Measurements from ENCODE around the gene ZNF48.

The ZNF48 gene

DNA sequence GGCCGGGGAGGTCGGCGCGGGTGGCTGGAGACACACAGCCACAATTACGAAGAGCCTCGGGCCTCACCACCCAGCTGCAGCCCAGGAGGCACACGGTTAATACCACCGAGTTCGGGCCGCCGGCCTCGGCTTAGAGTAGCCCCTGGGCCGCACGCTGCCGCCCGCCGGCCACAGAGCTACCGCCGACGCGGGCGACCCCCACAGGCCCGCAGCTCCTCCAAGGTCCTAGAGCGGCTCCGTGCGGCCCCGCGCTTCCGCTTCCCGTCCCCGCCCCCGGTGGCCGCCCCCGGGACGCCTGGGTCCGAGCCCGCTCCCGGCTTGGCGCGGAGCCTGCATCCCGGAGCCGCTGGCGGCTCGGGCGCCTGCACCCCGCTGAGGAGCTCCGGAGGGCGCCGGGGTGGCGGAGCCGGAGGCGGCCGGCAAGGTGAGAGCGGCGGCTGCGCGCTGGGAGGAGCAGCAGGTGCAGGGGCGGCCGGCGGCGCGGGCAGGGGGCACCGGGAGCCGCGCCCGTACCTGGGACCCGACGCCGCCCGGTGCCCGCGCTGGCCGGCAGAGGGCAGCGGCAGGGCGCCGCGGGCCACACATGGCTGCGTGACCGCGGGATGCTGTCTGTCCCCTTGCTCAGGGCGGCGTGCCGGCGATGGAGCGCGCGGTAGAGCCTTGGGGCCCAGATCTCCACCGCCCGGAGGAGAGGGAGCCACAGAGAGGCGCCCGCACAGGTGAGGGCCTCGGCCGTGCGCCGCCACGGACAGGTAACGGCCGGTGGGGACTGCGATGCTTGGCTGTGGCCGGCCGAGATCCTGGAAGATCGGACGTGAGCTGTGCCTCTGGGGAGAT lies at the start of gene ZNF48:
Gene ZNF48, plus strand, starts transcription at position 266 of the 837 bp plus-strand sequence. Its CDS starts 375 bp downstream, at position 641.
- DNase-seq: peak; percentile 77

DNA sequence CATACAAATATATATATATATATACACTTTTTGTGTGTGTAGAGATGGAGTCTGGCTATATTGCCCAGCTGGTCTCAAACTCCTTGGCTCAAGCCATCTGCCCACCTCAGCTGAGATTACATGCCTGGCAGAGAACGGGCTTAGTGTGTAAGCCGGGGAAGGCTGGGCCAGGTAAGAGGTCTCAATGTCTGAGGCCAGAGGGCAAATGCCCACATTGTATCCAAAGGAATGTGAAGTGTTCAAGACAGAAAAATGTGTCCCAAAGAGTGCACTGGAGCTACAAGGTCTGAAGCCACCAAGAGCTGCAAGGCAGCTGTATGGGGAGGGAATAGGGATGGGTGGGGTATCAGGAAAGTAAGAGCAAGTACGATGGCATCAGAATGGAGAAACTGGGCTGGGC lies 48.9 kb upstream of the ZNF48 start:
- DNase-seq: no peak

DNA sequence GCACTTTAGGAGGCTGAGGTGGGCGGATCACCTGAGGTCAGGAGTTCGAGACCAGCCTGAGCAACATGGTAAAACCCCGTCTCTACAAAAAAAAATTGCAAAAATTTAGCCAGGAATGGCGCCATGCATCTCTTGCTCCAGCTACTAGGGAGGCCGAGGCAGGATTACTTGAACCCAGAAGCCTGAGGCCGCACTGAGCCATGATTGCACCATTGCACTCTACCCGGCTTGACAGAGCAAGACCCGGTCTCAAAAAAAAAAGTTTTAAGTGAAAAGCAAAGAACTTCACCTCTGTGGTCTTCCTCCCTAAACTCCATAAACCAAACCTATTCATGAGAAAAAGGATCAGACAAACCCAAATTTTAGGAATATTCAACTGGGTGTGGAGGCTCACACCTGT lies 47.1 kb upstream of the ZNF48 start:
- DNase-seq: no peak

DNA sequence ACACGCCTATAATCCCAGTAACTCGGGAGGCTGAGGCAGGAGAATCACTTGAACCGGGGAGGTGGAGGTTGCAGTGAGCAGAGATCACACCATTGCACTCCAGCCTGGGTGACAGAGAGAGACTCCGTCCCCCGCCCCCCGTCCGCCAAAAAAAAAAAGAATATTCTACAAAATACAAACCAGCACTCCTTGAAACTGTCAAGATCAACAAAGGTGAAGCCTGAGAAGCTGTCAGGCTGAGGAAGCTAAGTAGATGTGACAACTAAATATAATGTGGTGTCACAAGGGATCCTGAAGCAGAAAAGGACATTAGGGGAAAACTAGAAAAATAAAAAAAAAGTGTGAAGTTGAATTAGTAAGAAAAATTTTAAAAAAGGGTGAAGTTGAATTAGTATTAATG lies 46.3 kb upstream of the ZNF48 start:
- no peak for DNase-seq

DNA sequence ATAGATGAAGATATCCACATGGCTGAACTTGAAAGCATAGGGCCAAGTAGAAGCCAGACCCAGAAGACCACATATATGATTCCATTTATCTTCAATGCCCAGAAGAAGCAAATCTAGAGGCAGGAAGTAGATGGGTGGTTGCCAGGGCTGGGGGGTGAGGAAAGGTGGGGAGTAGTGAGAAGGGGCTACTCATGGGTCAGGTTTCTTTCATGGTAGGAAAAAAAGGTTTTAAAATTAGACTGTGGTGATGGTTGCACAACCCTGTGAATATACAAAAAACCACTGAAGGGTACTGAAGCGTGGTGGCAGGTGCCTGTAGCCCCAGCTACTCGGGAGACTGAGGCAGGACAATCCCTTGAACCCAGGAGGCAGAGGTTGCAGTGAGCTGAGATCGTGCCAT lies 45.5 kb upstream of the ZNF48 start:
- DNase-seq: no peak

DNA sequence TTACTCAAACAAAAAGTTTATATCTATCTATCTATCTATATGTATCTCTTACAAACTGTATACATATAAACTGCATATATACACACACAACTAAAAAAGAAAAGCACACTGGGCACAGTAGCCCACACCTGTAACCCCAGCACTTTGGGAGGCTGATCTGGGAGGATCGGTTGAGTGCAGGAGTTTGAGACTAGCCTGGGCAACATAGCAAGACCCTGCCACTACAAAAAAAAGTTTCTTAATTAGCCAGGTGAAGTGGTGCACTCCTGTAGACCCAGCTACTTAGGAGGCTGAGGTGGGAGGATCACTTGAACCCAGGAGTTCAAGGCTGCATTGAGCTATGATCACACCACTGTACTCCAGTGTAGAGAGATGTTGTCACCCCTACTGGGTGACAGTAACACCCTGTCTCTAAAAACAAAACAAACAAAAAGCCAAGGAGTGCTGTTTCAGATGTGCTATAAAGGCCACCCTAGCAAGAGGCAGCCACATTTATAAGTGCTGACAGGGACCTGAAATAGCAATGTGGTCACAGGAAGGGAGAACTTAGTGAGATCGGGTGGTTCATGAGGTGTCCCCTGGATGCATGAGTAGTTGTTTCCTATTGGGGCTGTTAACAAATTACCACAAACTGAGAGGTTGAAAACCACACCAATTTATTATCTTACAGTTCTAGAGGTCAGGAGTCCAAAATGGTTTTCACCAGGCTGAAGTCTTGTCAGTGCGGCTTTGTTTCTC lies 44.9 kb upstream of the ZNF48 start:
- no peak for DNase-seq

DNA sequence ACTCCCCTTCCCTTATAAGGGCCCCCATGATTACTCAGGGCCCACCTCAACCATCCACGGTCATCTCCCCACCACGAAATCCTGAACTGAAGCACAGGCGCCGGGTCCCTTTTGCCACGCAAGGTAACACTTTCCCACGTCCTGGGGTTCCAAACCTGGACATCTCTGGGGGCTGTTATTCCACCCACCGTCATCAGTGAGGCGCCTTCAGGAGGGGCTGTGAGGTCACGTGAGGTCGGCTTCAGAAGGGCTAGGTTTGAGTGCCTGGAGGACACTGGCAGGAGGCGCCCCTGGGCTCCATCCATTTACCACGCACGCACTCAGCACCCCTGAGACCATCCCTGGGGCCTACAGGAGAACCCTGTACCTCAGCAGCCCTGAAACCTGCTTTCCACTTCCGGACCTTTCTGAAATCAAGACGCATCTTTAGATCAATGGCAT lies 44.2 kb upstream of the ZNF48 start:
- DNase-seq: no peak

DNA sequence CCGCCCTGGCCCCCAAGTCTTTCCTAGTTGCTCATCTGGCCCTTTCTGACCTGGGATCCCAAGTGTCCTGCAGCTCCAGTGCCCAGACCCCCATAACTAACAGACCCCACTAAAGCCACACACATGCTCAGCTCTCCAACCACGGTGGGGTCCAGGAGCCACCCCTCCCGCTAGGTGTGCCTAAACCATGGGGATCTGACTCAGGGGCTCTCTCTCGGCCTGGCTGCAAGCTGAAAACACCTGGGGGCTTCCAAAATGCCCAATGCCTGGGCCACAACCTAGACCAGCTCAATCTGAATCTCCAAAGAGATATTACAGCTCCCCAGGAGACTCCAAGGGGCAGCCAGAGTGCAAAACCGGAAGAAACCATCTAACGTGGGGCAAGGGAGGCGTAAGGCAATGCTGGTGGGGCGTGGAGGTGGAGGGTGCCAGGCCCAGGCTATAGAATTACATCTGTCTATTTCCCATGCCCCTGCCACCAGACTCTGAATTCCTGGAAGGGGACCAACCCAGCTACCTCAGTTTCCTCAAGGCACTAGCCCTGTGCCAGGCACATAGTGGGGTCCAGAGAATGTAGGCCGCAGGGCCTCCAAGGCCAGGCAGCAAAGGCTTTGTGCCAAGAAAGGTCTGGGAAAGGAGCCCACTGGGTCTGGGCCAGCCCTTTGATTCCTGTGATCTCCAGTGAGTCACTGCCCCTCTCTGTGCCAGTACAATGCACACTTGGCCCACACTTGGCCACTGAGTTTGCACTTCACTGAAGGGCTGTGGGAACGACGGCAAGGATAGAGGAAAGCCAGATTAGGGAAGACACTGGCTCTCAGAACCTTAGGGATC lies 43.4 kb upstream of the ZNF48 start:
- DNase-seq: peak; percentile 82

DNA sequence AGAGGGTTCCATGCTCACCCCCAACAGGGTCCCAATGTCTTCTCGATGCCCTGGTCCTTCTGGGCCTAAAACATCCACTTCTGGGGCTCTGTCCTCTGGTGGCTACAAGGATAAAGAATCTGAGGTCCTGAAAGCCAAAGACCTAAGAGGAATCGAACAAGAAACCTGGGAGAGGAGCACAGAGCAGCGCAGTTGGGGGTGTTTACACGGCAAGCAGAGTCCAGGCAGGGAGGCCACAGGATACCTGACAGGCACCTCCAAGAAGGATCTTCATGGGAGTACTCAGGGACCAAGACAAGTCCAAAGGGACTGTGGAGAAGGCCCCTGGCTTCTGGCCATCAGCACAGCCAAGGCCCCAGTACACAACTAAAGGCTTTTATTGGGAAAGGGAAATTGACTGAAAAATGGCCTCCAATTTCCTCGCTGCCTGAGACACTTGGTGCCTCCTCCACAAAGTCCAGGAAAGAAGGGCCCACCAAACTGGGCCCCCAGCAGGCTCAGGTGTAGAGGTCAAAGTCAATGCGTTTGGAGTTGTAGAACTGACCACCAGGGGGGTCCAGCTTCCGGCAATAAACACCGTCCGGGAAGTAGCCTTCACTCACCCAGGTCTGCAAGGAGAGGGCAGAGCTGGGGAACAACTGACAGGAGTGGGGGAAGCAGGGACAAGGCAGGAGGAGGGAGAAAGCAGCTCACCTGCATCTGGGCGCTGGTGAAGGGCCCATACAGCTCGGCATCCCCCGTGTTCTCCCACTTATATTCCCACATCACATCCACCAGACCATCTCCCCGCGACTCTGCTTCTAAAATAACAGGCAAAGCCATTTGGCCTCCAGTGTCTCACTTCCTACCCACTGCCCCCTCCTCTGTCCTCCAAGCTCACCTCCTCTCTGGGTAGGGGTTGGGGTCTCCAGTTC lies 42.5 kb upstream of the ZNF48 start:
- DNase-seq: no peak

DNA sequence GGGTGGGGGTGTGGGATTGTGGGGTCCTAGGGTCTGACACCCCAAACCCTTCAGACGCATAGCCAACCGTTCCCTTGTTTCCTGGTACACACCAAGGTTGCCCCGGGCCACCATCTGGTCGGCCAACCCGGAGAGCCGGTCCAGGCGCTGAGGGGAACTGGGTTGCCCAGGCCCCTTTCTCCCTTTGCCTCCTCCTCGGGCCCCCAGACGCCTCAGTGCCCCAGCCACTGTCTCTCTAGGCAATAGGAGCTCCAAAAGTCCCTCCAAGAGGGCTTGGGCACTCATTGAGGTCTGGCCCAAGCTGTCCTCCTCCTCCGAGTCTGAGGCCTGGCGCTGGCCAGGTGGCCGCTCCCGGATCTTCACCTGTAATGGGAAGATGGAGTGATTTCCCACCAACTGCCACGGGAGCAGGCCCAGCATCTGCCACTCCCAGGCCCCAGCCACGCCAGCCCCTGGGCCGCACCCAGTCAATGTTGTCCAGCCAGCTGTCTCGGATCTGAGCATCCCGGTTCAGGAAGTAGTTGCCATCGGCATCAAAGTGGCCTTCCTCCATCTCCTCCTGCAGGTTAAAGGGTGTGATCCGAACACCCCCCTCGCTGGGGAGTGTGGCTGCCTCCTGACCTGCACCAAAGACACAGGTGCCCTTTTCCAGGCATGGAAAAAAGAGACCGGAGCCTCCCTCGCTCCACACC lies 41.6 kb upstream of the ZNF48 start:
- DNase-seq: no peak

DNA sequence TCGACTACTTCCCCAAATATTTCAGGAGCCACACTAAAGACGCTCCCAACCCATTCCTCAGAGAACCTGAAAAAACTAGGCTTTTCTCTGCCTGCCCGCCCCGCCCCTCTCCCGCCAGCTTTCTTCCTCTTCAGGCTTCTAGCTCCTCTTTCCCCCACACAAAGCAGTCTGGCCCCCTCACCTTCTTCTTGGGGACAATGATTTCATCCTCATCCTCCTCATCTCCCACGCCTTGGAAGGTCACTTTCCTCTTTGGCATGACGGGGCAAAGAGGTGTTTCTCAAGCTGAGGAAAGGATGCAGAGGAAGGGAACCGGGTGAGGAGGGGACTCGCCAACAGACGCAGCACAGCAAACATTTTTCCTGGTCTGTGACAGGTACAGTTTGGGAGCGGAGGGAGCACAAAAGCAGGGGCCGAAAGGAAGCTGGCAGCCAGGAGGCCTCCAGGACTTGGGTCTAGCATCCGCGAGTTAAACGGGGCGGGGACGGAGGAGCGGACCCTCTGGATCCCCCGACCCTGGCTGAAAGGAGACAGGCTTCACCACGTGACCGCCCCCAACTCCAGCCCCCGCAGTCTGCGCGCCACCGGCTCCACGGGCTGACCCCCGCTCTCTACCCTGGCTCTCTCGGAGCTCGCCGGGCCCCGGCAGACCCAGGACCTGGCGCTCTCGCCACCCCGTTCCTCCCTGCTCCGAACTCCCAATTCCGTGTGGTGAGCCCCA lies 40.6 kb upstream of the ZNF48 start:
- DNase-seq: no peak

DNA sequence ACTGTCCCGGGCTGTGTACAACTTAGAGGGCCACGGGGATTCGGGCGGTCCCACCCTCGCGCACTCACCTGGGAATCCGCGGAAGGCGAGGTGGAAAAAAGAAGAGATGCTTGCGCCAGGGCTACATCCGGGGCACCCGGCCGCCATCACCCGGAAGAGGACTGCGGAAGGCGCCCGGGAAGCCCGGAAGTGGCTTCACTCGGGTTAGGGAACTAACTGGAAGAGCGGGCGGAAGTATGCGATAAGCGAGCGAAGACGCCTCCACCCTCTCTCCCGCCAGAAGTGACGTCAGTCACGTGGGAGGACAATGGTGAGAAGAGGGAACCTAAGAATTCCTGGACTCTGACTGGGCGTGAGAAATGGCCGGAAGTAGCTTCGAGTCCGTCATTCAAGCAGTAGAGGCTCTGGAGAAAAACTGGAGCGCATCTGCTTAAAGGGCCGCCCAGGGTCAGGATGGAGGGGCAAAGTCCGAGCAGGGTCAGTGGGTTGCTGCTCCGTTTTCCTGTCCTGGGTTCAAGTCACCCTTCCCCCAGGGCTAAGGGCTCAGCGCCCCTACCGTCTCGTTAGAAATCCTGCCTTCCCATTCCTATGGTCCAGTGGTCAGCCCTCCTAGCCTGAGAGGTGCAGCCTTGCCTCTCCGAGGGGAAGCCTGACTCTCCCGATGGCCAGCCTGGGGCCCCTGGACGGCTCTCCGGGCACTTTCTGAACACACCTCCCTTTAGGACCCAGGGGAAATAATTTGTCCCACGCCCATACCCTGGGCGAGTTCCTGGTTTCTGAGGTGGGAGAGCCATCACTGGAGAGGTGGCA lies 39.9 kb upstream of the ZNF48 start, which contains the start of gene CD2BP2:
Gene CD2BP2, minus strand, starts transcription at position 165 of the 810 bp plus-strand sequence. CDS start 627 bp downstream, outside the sequence.
- peak; percentile 100 for DNase-seq

DNA sequence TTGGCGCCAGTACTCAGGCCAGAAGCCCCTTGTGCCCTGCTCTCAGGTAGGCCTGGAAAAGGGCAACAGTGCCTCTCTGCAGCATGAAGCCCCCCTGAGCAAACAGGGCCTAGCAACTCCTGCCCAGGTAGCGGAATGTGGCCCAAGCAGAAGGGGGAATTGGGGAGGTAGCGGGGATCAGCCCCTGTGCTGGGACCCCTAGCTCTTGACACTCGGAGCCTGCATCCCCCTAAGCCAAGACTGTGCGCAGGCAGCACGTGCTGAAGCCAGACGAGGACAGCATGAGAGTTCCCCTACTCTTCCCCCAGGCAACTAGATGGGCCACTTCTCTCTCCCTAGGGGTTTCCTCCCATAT lies 39.3 kb upstream of the ZNF48 start:
- no peak for DNase-seq

DNA sequence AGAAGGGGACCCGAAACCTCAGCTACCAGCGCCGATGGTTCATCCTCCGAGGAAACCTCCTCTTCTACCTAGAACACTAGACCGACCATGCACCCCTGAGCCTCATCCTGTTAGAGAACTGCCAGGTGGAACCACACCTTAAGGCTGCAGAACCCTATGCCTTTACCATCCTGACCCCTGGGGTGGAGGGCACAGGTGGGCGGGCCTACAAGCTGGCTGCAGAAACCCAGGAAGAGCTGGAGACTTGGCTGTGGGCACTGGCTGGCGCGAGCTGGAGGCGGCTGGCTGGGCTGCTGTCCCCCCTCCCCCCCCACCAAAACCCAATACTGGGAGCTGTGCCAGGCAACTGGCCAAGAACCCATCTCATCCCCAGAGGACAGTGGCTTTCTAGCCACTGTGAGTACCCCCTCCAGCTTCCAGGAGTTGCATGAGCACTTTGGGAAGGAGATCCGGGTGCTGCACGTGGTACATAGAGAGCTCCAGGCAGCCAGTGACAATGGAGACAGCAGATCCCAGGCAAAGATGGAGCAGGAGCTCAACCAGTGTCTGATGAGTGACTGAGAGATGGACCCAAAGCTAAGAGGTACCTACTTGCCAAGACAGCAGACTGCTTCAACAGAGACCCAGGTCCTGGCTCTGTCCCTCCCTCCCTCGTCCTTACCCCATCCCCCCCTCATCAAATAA lies 38.7 kb upstream of the ZNF48 start:
- DNase-seq: no peak

DNA sequence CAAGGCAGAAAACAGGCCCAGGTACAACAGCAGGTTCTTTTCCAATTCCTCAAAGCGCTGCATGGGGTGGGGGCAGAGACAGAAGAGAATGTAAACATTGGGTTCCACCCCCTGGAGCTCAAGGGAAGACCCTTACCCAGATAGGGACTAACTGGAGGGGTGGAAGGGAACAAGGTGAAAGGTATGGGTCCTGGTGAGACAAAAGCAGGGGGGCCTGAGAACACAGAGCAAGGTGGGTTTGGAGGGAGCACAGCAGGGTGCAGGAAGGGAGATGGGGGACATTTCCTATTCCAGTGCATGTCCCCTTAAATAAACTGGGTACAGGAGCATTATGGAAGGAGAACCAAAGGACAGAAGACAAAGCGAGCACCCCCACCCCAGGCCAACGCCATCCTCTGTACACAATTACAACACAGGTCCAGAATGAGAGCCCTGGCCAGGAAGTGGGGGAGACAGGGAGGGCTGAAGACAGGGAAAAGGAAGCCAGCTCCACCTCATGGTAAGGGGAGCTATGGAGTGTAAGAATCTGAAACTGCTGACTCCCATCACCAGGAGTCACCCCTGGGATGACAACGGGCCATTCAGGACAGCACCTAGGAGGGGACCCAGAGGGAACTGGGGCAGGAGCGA lies 38.0 kb upstream of the ZNF48 start:
- no peak for DNase-seq

DNA sequence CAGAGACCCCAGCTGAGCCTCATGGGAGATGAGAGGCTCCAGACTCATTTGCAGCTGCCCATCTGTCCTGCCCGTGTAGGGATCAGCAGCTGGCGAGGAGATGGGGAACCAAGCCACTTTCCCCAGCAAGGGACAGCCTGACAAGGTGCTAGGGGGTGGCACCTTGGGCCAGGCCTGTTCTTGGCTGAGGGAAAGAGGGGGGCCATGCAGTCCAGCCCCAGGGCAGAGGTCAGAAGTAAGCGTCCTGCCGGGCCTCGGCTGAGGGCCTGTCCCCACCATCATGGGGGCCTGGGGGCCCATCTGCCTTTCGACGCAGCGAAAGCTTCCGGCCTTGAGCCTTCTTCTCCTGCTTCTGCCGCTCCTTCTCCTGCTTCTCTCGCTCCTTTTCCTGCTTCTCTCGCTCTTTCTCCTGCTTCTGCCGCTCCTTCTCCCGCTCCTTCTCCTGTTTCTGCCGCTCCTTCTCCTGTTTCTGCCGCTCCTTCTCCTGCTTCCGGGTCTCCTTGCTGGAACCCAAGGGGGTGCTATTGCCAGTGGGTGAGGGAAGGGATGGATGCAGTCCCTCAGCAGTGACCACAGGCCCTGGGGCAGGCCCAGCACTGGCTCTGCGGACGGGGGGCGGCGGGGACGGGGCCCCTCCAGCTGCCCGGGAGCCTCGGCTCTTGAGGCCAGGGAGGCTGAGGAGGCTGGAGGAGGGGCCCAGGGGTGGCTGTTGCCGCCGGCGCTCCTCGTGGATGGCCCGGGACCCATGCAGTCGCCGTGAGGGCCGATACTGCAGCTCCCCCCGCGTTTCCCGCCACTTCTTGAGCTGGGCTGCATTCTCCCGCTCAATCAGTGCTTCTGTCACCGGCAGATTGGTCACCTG lies 37.3 kb upstream of the ZNF48 start:
- DNase-seq: no peak

DNA sequence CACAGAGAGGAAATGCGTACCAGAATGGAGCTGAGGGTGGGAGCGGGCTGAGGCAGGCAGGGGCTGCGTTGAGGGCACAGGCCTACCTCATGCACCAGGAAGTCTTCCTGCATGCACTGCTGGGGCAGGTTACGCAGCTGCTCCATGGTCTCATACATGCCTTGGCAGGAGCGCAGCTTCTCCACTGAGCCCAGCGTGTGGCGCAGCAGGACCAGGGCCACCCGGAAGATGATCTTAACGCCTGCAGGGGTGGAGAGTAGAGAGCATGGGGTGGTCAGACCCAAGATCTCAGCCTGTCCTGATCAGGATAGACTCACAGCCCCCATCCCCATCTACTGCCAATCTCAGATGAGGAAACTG lies 36.7 kb upstream of the ZNF48 start:
- DNase-seq: no peak

Data from NCI-H226 (cell line).